Panc1 (cell line): Measurements from ENCODE around the gene GPR83.

Experiments used
- CTCF ChIP-seq: fragments of 450-650 bp; IDR thresholded peaks from 2 replicates; pipeline ENCODE4 v1.5.1; 2017; ENCODE audit warnings: mild to moderate bottlenecking
- POLR2AphosphoS5 ChIP-seq: IDR thresholded peaks from 2 replicates; pipeline ENCODE4 v1.6.1; 2012; ENCODE audit warnings: mild to moderate bottlenecking, low read depth, low read length, moderate library complexity

DNA sequence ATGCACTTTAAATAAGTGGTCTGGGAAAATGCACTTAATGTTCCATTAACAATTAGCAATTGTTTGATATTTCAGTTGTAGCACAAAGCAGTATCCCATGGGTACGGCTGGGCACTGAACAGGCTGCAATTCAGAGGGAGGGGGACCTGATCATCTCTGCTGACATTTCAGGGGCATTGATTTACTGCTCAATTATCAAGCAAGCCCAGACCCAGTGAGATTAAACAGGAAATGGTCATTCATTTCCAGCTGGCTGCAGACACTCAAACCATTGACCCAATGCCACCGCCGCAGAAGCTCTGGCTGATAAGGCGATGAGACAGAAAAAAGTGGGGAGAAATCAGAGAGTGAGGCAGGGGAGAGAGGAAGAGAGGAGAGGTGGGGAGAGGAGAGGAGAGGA, 1.2 kb downstream of the GPR83 start:
- TF ChIP-seq POLR2AphosphoS5 (no peak), CTCF (no peak)
